ENCODE measurements around the gene SLC9A9. TPM values are rescaled to one million over a fixed set of nuclear protein-coding genes. Genes with fewer than 3 reads are reported as not detected.

SLC9A9 gene
- total and polyA plus RNA-seq, 2 of the 8 experiments (the other 6 are each of a cell fraction or from before 2014, with no cell fraction given), result 0.48 to 1.1 TPM

- TF ChIP-seq SAP30 (IDR thresholded peaks at IDR 0.05; ENCODE audit: insufficient read depth, insufficient replicate concordance, low read length) (no peak), SUZ12 (IDR thresholded peaks at IDR 0.05; ENCODE audit: low read length) (no peak), MAFK (IDR thresholded peaks at IDR 0.05; ENCODE audit: low read depth, low read length) (no peak), RBBP5 (IDR thresholded peaks at IDR 0.05; ENCODE audit: borderline replicate concordance, low read depth, low read length) (no peak)
Observed at GRCh38 chr3:143428294-143428693, 420.0 kb downstream of the SLC9A9 start (continued).
